CD8-positive, alpha-beta memory T cell (primary cell): ENCODE data around the gene CUL7. TPM values are rescaled to one million over a fixed set of nuclear protein-coding genes. Genes with fewer than 3 reads are reported as not detected.

Experiments used
- CTCF ChIA-PET: fragments of 350-600 bp; sonication (Branson Sonifier 250); formaldehyde crosslinking; loops from one replicate; lab custom pipeline; 2021; ENCODE audit warnings: antibody characterized with exemption; lab: Charles Lee
- POLR2A ChIA-PET: fragments of 350-600 bp; sonication (Branson Sonifier 250); formaldehyde crosslinking; loops from one replicate; lab custom pipeline; 2021; ENCODE audit warnings: antibody characterized with exemption; lab: Charles Lee
- DNase-seq, 5 donors: peaks; one replicate each; pipeline versions ENCODE4 v3.0.0 to v3.0.0-alpha.2; 2020 to 2022; ENCODE audit warnings: mixed read lengths in 1 of 5
- H3K27ac ChIP-seq: one replicate; pipeline ENCODE4 v1.7.0; 2013; ENCODE audit warnings: low read depth, mild to moderate bottlenecking, low read length, moderate library complexity
- H3K27me3 ChIP-seq: 2 replicates; pipeline ENCODE4 v1.7.0; 2013; ENCODE audit warnings: low read length, mild to moderate bottlenecking; ENCODE audit not compliant: insufficient read depth, poor library complexity, severe bottlenecking
- H3K36me3 ChIP-seq: 2 replicates; pipeline ENCODE4 v1.7.0; 2013; ENCODE audit warnings: mild to moderate bottlenecking, low read length, moderate library complexity; ENCODE audit not compliant: insufficient read depth
- H3K4me1 ChIP-seq: 2 replicates; pipeline ENCODE4 v1.7.0; 2013; ENCODE audit warnings: mild to moderate bottlenecking, low read length, moderate library complexity; ENCODE audit not compliant: insufficient read depth
- H3K4me3 ChIP-seq: 2 replicates; pipeline ENCODE4 v1.7.0; 2013; ENCODE audit warnings: mild to moderate bottlenecking, low read length
- H3K9me3 ChIP-seq: 2 replicates; pipeline ENCODE4 v1.7.0; 2013; ENCODE audit warnings: mild to moderate bottlenecking, low read length
- H3K27ac Mint-ChIP-seq, 8 donors: one replicate each; pipeline ENCODE4 v1.8.0; 2020 to 2021; ENCODE audit warnings: mixed read lengths in 8 of 8, mild to moderate bottlenecking in 6 of 8, inconsistent platforms in 3 of 8, moderate library complexity in 3 of 8
- H3K27me3 Mint-ChIP-seq, 2 donors: one replicate each; pipeline ENCODE4 v1.8.0; 2020 to 2021; ENCODE audit warnings: mixed read lengths in 2 of 2, mild to moderate bottlenecking in 1 of 2, moderate library complexity in 1 of 2
- H3K36me3 Mint-ChIP-seq, 3 donors: one replicate each; pipeline ENCODE4 v1.8.0; 2020 to 2021; ENCODE audit warnings: mixed read lengths in 3 of 3, inconsistent platforms in 1 of 3, mild to moderate bottlenecking in 1 of 3
- H3K4me1 Mint-ChIP-seq, 3 donors: one replicate each; pipeline ENCODE4 v1.8.0; 2020 to 2021; ENCODE audit warnings: mixed read lengths in 3 of 3, inconsistent platforms in 1 of 3, mild to moderate bottlenecking in 1 of 3
- H3K4me3 Mint-ChIP-seq, 7 donors: one replicate each; pipeline ENCODE4 v1.8.0; 2020 to 2021; ENCODE audit warnings: mixed read lengths in 7 of 7, mild to moderate bottlenecking in 6 of 7, moderate library complexity in 4 of 7, inconsistent platforms in 2 of 7
- H3K9me3 Mint-ChIP-seq, 5 donors: one replicate each; pipeline ENCODE4 v1.8.0; 2020 to 2022; ENCODE audit warnings: mixed read lengths in 5 of 5, mild to moderate bottlenecking in 3 of 5, moderate library complexity in 2 of 5, inconsistent platforms in 1 of 5
- polyA plus RNA-seq: library from polyadenylated mRNA; unstranded; fragments of 300-500 nt; fragmentation: Illumina TruSeq; gene quantifications from one replicate; pipeline ENCODE4 v1.2.3, GENCODE V29; 2021
- total RNA-seq, 2 experiments: library from RNA; stranded (reverse); gene quantifications; one replicate each; pipeline ENCODE4 v1.2.3, GENCODE V29; 2021

The CUL7 gene
- total and polyA plus RNA-seq, 3 experiments from 2014 or later: 2.1 to 12.1 (median 11.7) TPM

DNA sequence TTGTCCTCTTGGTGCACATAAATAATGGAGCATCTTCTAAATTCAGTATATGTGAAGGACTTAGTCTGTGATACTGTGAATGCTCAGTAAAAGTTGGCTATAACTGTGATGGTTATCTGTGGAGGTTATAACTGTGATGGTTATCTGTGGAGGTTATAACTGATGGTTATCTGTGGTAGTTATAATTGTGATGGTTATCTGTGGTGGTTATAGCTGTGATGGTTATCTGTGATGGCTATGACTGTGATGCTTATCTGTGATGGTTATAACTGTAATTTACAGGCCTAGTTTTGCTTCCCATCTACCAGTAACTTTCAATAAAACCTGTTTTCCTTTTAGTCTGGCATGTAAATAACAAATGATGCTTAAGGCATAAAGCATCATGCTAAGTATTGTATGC, 39.0 kb upstream of the CUL7 start:
- peak overlapping the region in 1 of 7 donors; percentile 26 for H3K4me3 Mint-ChIP-seq
- no peak overlapping the region for H3K4me3 ChIP-seq
- H3K27ac Mint-ChIP-seq: peak overlapping the region in 1 of 8 donors; percentile 24
- no peaks in the 10 kb centered on the region for H3K9me3 Mint-ChIP-seq
- no peak for DNase-seq
- no peaks in the 10 kb centered on the region for H3K27me3 ChIP-seq
- peaks cover 8 to 20% (median 18%) of the 10 kb centered on the region in 3 donors for H3K4me1 Mint-ChIP-seq
- H3K4me1 ChIP-seq: no peaks in the 10 kb centered on the region
- ChIA-PET POLR2A (no interaction called here), CTCF (interaction anchor here (0.9 kb wide), 1 partner anchor 51 kb away, joined by 3 read pairs; no protein-coding TSS in a partner anchor)
- no peak overlapping the region for H3K27ac ChIP-seq
- no peaks in the 10 kb centered on the region for H3K36me3 Mint-ChIP-seq
- H3K9me3 ChIP-seq: no peaks in the 10 kb centered on the region
- no peaks in the 10 kb centered on the region for H3K36me3 ChIP-seq
- peaks cover 0 to 1% of the 10 kb centered on the region in 2 donors for H3K27me3 Mint-ChIP-seq

DNA sequence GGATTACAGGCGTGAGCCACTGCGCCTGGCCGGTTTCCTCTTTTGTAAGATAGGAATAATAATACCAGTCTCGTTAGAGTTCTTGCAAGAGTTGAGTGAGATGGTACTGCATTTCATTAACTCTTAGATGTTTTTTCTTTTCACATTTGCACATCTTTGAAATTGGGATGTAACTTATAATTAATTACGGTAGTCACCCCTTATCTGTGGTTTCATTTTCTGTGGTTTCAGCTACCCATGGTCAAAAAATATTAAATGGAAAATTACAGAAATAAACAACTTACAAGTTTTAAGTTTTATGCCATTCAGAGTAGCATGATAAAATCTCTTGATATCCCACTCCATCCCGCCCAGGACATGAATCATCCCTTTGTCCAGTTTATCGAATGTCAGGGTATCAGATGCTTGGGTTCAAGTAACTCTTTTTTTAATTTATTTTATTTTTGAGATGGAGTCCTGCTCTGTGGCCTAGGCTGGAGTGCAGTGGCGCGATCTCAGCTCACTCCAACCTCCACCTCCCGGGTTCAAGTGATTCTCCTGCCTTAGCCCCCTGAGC, 37.9 kb upstream of the CUL7 start:
- ChIA-PET CTCF (interaction anchor here (1.0 kb wide), 1 partner anchor 138 kb away, joined by 3 read pairs; the partner anchor contains the start of gene DNPH1), POLR2A (no interaction called here)

GRCh38 chr6:43091020-43091419, 37.4 kb upstream of the CUL7 start:
- CTCF ChIA-PET: no interaction called here
- H3K27me3 ChIP-seq: no peaks in the 10 kb centered on the region
- Mint-ChIP-seq H3K36me3 (no peaks in the 10 kb centered on the region), H3K27me3 (peaks cover 0 to 1% of the 10 kb centered on the region in 2 donors), H3K27ac (no peak overlapping the region), H3K4me1 (peaks cover 8 to 20% (median 18%) of the 10 kb centered on the region in 3 donors), H3K4me3 (no peak overlapping the region), H3K9me3 (no peaks in the 10 kb centered on the region)
- H3K4me3 ChIP-seq: no peak overlapping the region
- H3K4me1 ChIP-seq: no peaks in the 10 kb centered on the region
- DNase-seq: no peak
- no peak overlapping the region for H3K27ac ChIP-seq
- POLR2A ChIA-PET: no interaction called here
- H3K9me3 ChIP-seq: no peaks in the 10 kb centered on the region
- no peaks in the 10 kb centered on the region for H3K36me3 ChIP-seq

More for the DNA sequence above, 37.9 kb upstream of the CUL7 start:
- no peak overlapping the region for H3K4me3 ChIP-seq
- H3K27me3 Mint-ChIP-seq: peaks cover 0 to 1% of the 10 kb centered on the region in 2 donors
- no peak overlapping the region for H3K27ac Mint-ChIP-seq
- H3K9me3 Mint-ChIP-seq: no peaks in the 10 kb centered on the region
- no peak for DNase-seq
- no peak overlapping the region for H3K27ac ChIP-seq
- peaks cover 8 to 20% (median 18%) of the 10 kb centered on the region in 3 donors for H3K4me1 Mint-ChIP-seq
- no peaks in the 10 kb centered on the region for H3K36me3 Mint-ChIP-seq
- no peaks in the 10 kb centered on the region for H3K4me1 ChIP-seq
- H3K9me3 ChIP-seq: no peaks in the 10 kb centered on the region
- H3K4me3 Mint-ChIP-seq: no peak overlapping the region
- H3K36me3 ChIP-seq: no peaks in the 10 kb centered on the region
- no peaks in the 10 kb centered on the region for H3K27me3 ChIP-seq

- H3K36me3 ChIP-seq: no peaks in the 10 kb centered on the region
- no peaks in the 10 kb centered on the region for H3K4me1 ChIP-seq
- H3K4me3 ChIP-seq: no peak overlapping the region
- no peaks in the 10 kb centered on the region for H3K27me3 ChIP-seq
- POLR2A ChIA-PET: no interaction called here
- DNase-seq: no peak
- Mint-ChIP-seq H3K4me3 (no peak overlapping the region), H3K36me3 (no peaks in the 10 kb centered on the region), H3K9me3 (no peaks in the 10 kb centered on the region), H3K4me1 (peaks cover 8 to 20% (median 18%) of the 10 kb centered on the region in 3 donors), H3K27me3 (peaks cover 0 to 1% of the 10 kb centered on the region in 2 donors), H3K27ac (no peak overlapping the region)
- CTCF ChIA-PET: no interaction called here
- H3K9me3 ChIP-seq: no peaks in the 10 kb centered on the region
- no peak overlapping the region for H3K27ac ChIP-seq
Measured at GRCh38 chr6:43090559-43090956, 36.9 kb upstream of the CUL7 start.

- Histone ChIP-seq H3K9me3 (no peaks in the 10 kb centered on the region), H3K27ac (no peak overlapping the region), H3K4me1 (no peaks in the 10 kb centered on the region), H3K27me3 (no peaks in the 10 kb centered on the region), H3K4me3 (no peak overlapping the region), H3K36me3 (no peaks in the 10 kb centered on the region)
- Mint-ChIP-seq H3K4me1 (peaks cover 8 to 20% (median 18%) of the 10 kb centered on the region in 3 donors), H3K27me3 (peaks cover 0 to 1% of the 10 kb centered on the region in 2 donors), H3K4me3 (no peak overlapping the region), H3K27ac (no peak overlapping the region), H3K36me3 (no peaks in the 10 kb centered on the region), H3K9me3 (no peaks in the 10 kb centered on the region)
- POLR2A ChIA-PET: no interaction called here
- CTCF ChIA-PET: no interaction called here
- no peak for DNase-seq
Measured at GRCh38 chr6:43089874-43090558, 36.4 kb upstream of the CUL7 start.

- Mint-ChIP-seq H3K27me3 (peaks cover 1 to 3% of the 10 kb centered on the region in 2 donors), H3K4me3 (no peak overlapping the region), H3K36me3 (no peaks in the 10 kb centered on the region), H3K9me3 (no peaks in the 10 kb centered on the region), H3K4me1 (peaks cover 8 to 20% (median 18%) of the 10 kb centered on the region in 3 donors), H3K27ac (no peak overlapping the region)
- POLR2A ChIA-PET: no interaction called here
- H3K27ac ChIP-seq: no peak overlapping the region
- H3K4me1 ChIP-seq: no peaks in the 10 kb centered on the region
- CTCF ChIA-PET: interaction anchor here (0.9 kb wide), 1 partner anchor 9 kb away, joined by 4 read pairs; no protein-coding TSS in a partner anchor
- no peaks in the 10 kb centered on the region for H3K9me3 ChIP-seq
- H3K4me3 ChIP-seq: no peak overlapping the region
- H3K27me3 ChIP-seq: no peaks in the 10 kb centered on the region
- H3K36me3 ChIP-seq: no peaks in the 10 kb centered on the region
- no peak for DNase-seq
Measured at GRCh38 chr6:43089467-43089866, 35.8 kb upstream of the CUL7 start.

- H3K4me1 Mint-ChIP-seq: peaks cover 8 to 14% (median 12%) of the 10 kb centered on the region in 3 donors
- ChIA-PET CTCF (interaction anchor here (0.9 to 1.3 kb wide), 2 partner anchors 8 to 10 kb away, joined by 3 to 4 read pairs; no protein-coding TSS in a partner anchor), POLR2A (no interaction called here)
- H3K36me3 Mint-ChIP-seq: no peaks in the 10 kb centered on the region
- H3K27me3 ChIP-seq: no peaks in the 10 kb centered on the region
- H3K36me3 ChIP-seq: no peaks in the 10 kb centered on the region
- no peak for DNase-seq
- peaks cover 1 to 8% of the 10 kb centered on the region in 2 donors for H3K27me3 Mint-ChIP-seq
- H3K27ac ChIP-seq: no peak overlapping the region
- no peak overlapping the region for H3K27ac Mint-ChIP-seq
- H3K4me3 ChIP-seq: no peak overlapping the region
- H3K9me3 Mint-ChIP-seq: no peaks in the 10 kb centered on the region
- no peak overlapping the region for H3K4me3 Mint-ChIP-seq
- H3K4me1 ChIP-seq: no peaks in the 10 kb centered on the region
- no peaks in the 10 kb centered on the region for H3K9me3 ChIP-seq
Measured at GRCh38 chr6:43088654-43089056, 35.0 kb upstream of the CUL7 start.

DNA sequence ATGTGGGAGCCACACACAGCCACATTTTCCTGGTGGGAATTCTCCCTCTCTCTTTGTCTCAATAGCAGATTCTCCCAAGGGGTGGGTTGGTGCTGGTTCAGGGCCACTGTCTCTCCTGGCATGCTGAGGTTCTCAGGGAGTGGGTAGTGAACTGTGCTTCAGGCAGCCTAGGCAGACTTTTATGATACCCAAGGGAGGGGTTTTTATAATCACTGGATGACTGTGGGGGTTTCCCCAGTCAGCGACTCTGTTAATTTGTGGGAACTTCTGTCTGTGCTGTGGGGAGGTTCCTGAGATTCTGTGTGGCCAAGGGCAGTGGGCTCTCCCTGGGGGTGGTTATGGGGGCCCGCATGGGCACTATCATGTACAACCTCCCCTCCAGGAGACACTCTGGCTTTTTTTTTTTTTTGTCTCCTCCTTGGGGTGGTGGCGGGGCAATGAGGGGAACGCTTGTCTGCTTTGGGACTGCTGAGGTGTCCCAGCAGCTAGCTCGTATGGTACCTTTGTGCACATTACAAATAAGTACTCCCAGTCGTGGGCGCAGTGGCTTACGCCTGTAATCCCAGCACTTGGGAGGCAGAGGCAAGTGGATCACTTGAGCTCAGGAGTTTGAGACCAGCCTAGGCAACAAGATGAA, 32.5 kb upstream of the CUL7 start:
- H3K4me1 Mint-ChIP-seq: no peaks in the 10 kb centered on the region
- CTCF ChIA-PET: no interaction called here
- Histone ChIP-seq H3K36me3 (no peaks in the 10 kb centered on the region), H3K9me3 (no peaks in the 10 kb centered on the region), H3K4me1 (no peaks in the 10 kb centered on the region), H3K27me3 (no peaks in the 10 kb centered on the region), H3K27ac (no peak overlapping the region), H3K4me3 (no peak overlapping the region)
- POLR2A ChIA-PET: interaction anchor here (0.7 kb wide), 1 partner anchor 31 kb away, joined by 7 read pairs; no protein-coding TSS in a partner anchor
- no peak overlapping the region for H3K4me3 Mint-ChIP-seq
- H3K36me3 Mint-ChIP-seq: no peaks in the 10 kb centered on the region
- H3K27me3 Mint-ChIP-seq: peaks cover 1 to 11% of the 10 kb centered on the region in 2 donors
- H3K27ac Mint-ChIP-seq: peak overlapping the region in 2 of 8 donors; percentile 43 to 70
- H3K9me3 Mint-ChIP-seq: no peaks in the 10 kb centered on the region
- DNase-seq: no peak
